CD14-positive monocyte (primary cell): ENCODE measurements around the gene NLGN1. TPM values are rescaled to one million over a fixed set of nuclear protein-coding genes. Genes with fewer than 3 reads are reported as not detected.

Experiments used
- DNase-seq, 3 donors: peaks; one replicate each; pipeline ENCODE4 v3.0.0-alpha.2; 2011 to 2022
- H2AFZ ChIP-seq: 2 replicates; pipeline ENCODE4 v1.6.0; 2012; ENCODE audit warnings: mild to moderate bottlenecking, low read depth, low read length, inconsistent platforms; ENCODE audit not compliant: insufficient read depth, poor library complexity, severe bottlenecking
- H3K27ac ChIP-seq, 2 donors: 1 replicate in 1 of 2; 2 replicates in 1 of 2; pipeline ENCODE4 v1.5.1; 2012 to 2013; ENCODE audit warnings: low read length in 2 of 2, control low read depth in 1 of 2, inconsistent platforms in 1 of 2, low read depth in 1 of 2, mild to moderate bottlenecking in 1 of 2
- H3K27me3 ChIP-seq, 2 donors: one replicate each; pipeline versions ENCODE4 v1.6.0 to v1.6.1; 2011 to 2013; ENCODE audit warnings: low read length in 2 of 2; ENCODE audit not compliant: control insufficient read depth in 2 of 2, insufficient read depth in 2 of 2
- H3K36me3 ChIP-seq, 2 donors: replicated peaks in 1 of 2; 1 replicate in 1 of 2; 2 replicates in 1 of 2; pipeline versions ENCODE4 v1.5.1 to v1.6.1; 2012 to 2013; ENCODE audit warnings: low read length in 2 of 2, control low read depth in 1 of 2, inconsistent platforms in 1 of 2, mild to moderate bottlenecking in 1 of 2; ENCODE audit not compliant: insufficient read depth in 2 of 2, control insufficient read depth in 1 of 2
- H3K4me1 ChIP-seq, 2 donors: 1 replicate in 1 of 2; 2 replicates in 1 of 2; pipeline versions ENCODE4 v1.5.1 to v1.6.1; 2012 to 2013; ENCODE audit warnings: low read length in 2 of 2, control low read depth in 1 of 2, inconsistent platforms in 1 of 2, mild to moderate bottlenecking in 1 of 2, moderate library complexity in 1 of 2; ENCODE audit not compliant: insufficient read depth in 2 of 2, control insufficient read depth in 1 of 2
- H3K4me2 ChIP-seq: replicated peaks from 2 replicates; pipeline ENCODE3; 2012; ENCODE audit warnings: low read length, moderate library complexity, mild to moderate bottlenecking; ENCODE audit not compliant: poor library complexity, severe bottlenecking; ENCODE audit errors: extremely low read depth
- H3K4me3 ChIP-seq, 3 experiments: fragments of 200-600 bp in 1 of 3; sonication (generic) in 1 of 3; replicated peaks in 1 of 3; 1 replicate in 2 of 3; 2 replicates in 1 of 3; pipeline ENCODE4 v1.5.1; 2011 to 2013; ENCODE audit warnings: low read length in 3 of 3, mild to moderate bottlenecking in 3 of 3, control low read depth in 2 of 3, low read depth in 2 of 3, inconsistent platforms in 1 of 3, moderate library complexity in 1 of 3
- H3K79me2 ChIP-seq: 2 replicates; pipeline ENCODE4 v1.6.0; 2012; ENCODE audit warnings: mild to moderate bottlenecking, control low read depth, inconsistent platforms, low read length, moderate library complexity; ENCODE audit not compliant: insufficient read depth
- H3K9ac ChIP-seq: 2 replicates; pipeline ENCODE4 v1.6.0; 2017; ENCODE audit warnings: low read length, mild to moderate bottlenecking; ENCODE audit not compliant: insufficient read depth, poor library complexity, severe bottlenecking
- H3K9me3 ChIP-seq, 2 donors: replicated peaks in 1 of 2; 1 replicate in 1 of 2; 2 replicates in 1 of 2; pipeline versions ENCODE4 v1.5.1 to v1.6.1; 2012 to 2013; ENCODE audit warnings: low read length in 2 of 2, control low read depth in 1 of 2; ENCODE audit not compliant: control insufficient read depth in 1 of 2, insufficient read depth in 1 of 2
- H4K20me1 ChIP-seq: 2 replicates; pipeline ENCODE4 v1.6.0; 2012; ENCODE audit warnings: mild to moderate bottlenecking, low read length, control low read depth, moderate library complexity; ENCODE audit not compliant: insufficient read depth
- H3K27ac Mint-ChIP-seq, 7 donors: one replicate each; pipeline ENCODE4 v1.8.0; 2020; ENCODE audit warnings: mild to moderate bottlenecking in 7 of 7, mixed read lengths in 7 of 7, moderate library complexity in 6 of 7, inconsistent platforms in 2 of 7
- H3K27me3 Mint-ChIP-seq, 3 donors: one replicate each; pipeline ENCODE4 v1.8.0; 2021 to 2022; ENCODE audit warnings: low read depth in 3 of 3, mild to moderate bottlenecking in 3 of 3, mixed read lengths in 3 of 3, moderate library complexity in 3 of 3, inconsistent platforms in 1 of 3
- H3K36me3 Mint-ChIP-seq, 2 donors: one replicate each; pipeline ENCODE4 v1.8.0; 2020; ENCODE audit warnings: mixed read lengths in 2 of 2, inconsistent platforms in 1 of 2, mild to moderate bottlenecking in 1 of 2
- H3K4me1 Mint-ChIP-seq: one replicate; pipeline ENCODE4 v1.8.0; 2020; ENCODE audit warnings: mild to moderate bottlenecking, mixed read lengths
- H3K4me3 Mint-ChIP-seq, 2 donors: one replicate each; pipeline ENCODE4 v1.8.0; 2020; ENCODE audit warnings: mild to moderate bottlenecking in 2 of 2, mixed read lengths in 2 of 2, moderate library complexity in 1 of 2
- H3K9me3 Mint-ChIP-seq, 7 donors: one replicate each; pipeline ENCODE4 v1.8.0; 2020 to 2022; ENCODE audit warnings: mixed read lengths in 7 of 7, mild to moderate bottlenecking in 6 of 7, moderate library complexity in 6 of 7, inconsistent platforms in 2 of 7
- CTCF ChIP-seq: fragments of 200-600 bp; IDR thresholded peaks from one replicate; pipeline ENCODE4 v1.8.0; 2022; ENCODE audit warnings: antibody characterized with exemption, mild to moderate bottlenecking
- WGBS: methylation state at CpG from one replicate; pipeline ENCODE4 v1.1.5; 2013; ENCODE audit warnings: missing lambda C conversion rate; ENCODE audit not compliant: insufficient coverage; 5-methylcytosine and 5-hydroxymethylcytosine counted together
- intact Hi-C, 2 donors: fragments of 100-400 bp; cut with micrococcal nuclease; formaldehyde crosslinking; loops; one replicate each; pipeline versions ENCODE4 v1.15.0 to v1.15.1; 2023
- polyA plus RNA-seq, 3 donors: library from polyadenylated mRNA; depleted of rRNA in 1 of 3; unstranded in 2 of 3; stranded (reverse) in 1 of 3; fragments of 300-500 nt in 2 of 3; fragments of >200 nt in 1 of 3; fragmentation: Illumina TruSeq in 2 of 3; gene quantifications; 1 replicate in 2 of 3; 2 replicates in 1 of 3; pipeline ENCODE4 v1.2.3, GENCODE V29; 2012 to 2021

Gene NLGN1
- polyA plus RNA-seq, 3 donors: not detected

- Histone ChIP-seq H3K27me3 (no peaks in the 10 kb centered on the region), H3K79me2 (no peaks in the 10 kb centered on the region), H3K4me3 (no peak overlapping the region), H3K36me3 (no peaks in the 10 kb centered on the region), H3K4me1 (no peaks in the 10 kb centered on the region), H3K9ac (no peak overlapping the region), H2AFZ (no peak overlapping the region), H3K27ac (no peak overlapping the region), H3K4me2 (no peak overlapping the region), H3K9me3 (no peaks in the 10 kb centered on the region), H4K20me1 (no peaks in the 10 kb centered on the region)
- no peak for TF ChIP-seq CTCF
- no peaks in the 10 kb centered on the region for H3K36me3 Mint-ChIP-seq
- no peak overlapping the region for H3K4me3 Mint-ChIP-seq
- intact Hi-C loops: no loop called here
- H3K27ac Mint-ChIP-seq: no peak overlapping the region
- H3K27me3 Mint-ChIP-seq: no peaks in the 10 kb centered on the region
- WGBS: no CpG with 5 or more reads among the region's 4 CpGs
- DNase-seq: no peak
- peaks cover 2% of the 10 kb centered on the region for H3K4me1 Mint-ChIP-seq
- no peaks in the 10 kb centered on the region for H3K9me3 Mint-ChIP-seq
Measured at GRCh38 chr3:173890091-173890490, 492.5 kb downstream of the NLGN1 start.

GRCh38 chr3:173891272-173892100 is 493.9 kb downstream of the NLGN1 start:
- 100% methylated on average over 1 of the region's 4 CpGs for WGBS
- Histone ChIP-seq H4K20me1 (no peaks in the 10 kb centered on the region), H3K4me3 (no peak overlapping the region), H3K4me1 (no peaks in the 10 kb centered on the region), H3K27ac (no peak overlapping the region), H3K36me3 (no peaks in the 10 kb centered on the region), H3K4me2 (no peak overlapping the region), H3K9me3 (no peaks in the 10 kb centered on the region), H3K27me3 (no peaks in the 10 kb centered on the region), H2AFZ (no peak overlapping the region), H3K9ac (no peak overlapping the region), H3K79me2 (no peaks in the 10 kb centered on the region)
- Mint-ChIP-seq H3K4me1 (peaks cover 2% of the 10 kb centered on the region), H3K27me3 (no peaks in the 10 kb centered on the region), H3K4me3 (no peak overlapping the region), H3K9me3 (peaks cover 0 to 2% (median 0%) of the 10 kb centered on the region in 7 donors), H3K36me3 (no peaks in the 10 kb centered on the region), H3K27ac (no peak overlapping the region)
- intact Hi-C loops: no loop called here
- peak in 2 of 3 donors; percentile 6 to 15 for DNase-seq
- no peak for TF ChIP-seq CTCF
